GM12878 (cell line): ENCODE measurements around the gene SH2D7. TPM values are rescaled to one million over a fixed set of nuclear protein-coding genes. Genes with fewer than 3 reads are reported as not detected.

ENCODE experiments used
- ATAC-seq: fragments of 200-7000 bp; cut with Tn5 transposase; 3 replicates; pipeline ENCODE4 v1.9.1; 2020; ENCODE audit warnings: mild to moderate bottlenecking, moderate library complexity
- BruUV-seq: library from RNA; stranded (reverse); fragments of 400-500 nt; replicated peaks from 2 replicates; lab custom pipeline; 2021; lab: Mats Ljungman, UMichigan
- CTCF ChIA-PET: fragments of 300-600 bp; sonication (Branson Sonifier 250); formaldehyde crosslinking; extraction: SDS; loops from one replicate; lab custom pipeline; 2021; ENCODE audit warnings: inconsistent platforms; lab: Yijun Ruan, JAX
- POLR2A ChIA-PET: fragments of 350-600 bp; formaldehyde crosslinking; extraction: SDS; loops from one replicate; lab custom pipeline; 2021; ENCODE audit warnings: inconsistent platforms; lab: Charles Lee
- RAD21 ChIA-PET: fragments of 300-600 bp; sonication (Branson Sonifier 250); formaldehyde crosslinking; loops from one replicate; lab custom pipeline; 2023; ENCODE audit warnings: antibody characterized with exemption; ENCODE audit not compliant: unreplicated experiment; lab: Charles Lee
- SMC1A ChIA-PET: fragments of 300-600 bp; sonication (Branson Sonifier 250); formaldehyde crosslinking; loops from one replicate; lab custom pipeline; 2023; ENCODE audit not compliant: unreplicated experiment, uncharacterized antibody; lab: Charles Lee
- DNase-seq: peaks from one replicate; pipeline ENCODE4 v3.0.0-alpha.2; 2011; ENCODE audit warnings: low read depth, low spot score
- FAIRE-seq: peaks from 3 replicates; lab custom pipeline; 2011; peaks lifted over from hg19 to GRCh38; lab: Jason Lieb, UNC
- H2AFZ ChIP-seq: 2 replicates; pipeline ENCODE4 v1.6.0; 2011; ENCODE audit warnings: low read depth, low read length, control low read depth; ENCODE audit not compliant: control insufficient read depth
- H3K27ac ChIP-seq: 2 replicates; pipeline ENCODE4 v1.5.1; 2011; ENCODE audit warnings: control low read depth; ENCODE audit not compliant: control insufficient read depth, insufficient read depth
- H3K27me3 ChIP-seq, 2 experiments: replicated peaks in 1 of 2; 2 replicates each; pipeline versions ENCODE4 v1.6.0 to v1.6.1; 2011; ENCODE audit warnings: low read length in 1 of 2; ENCODE audit not compliant: control insufficient read depth in 2 of 2, insufficient read depth in 2 of 2
- H3K36me3 ChIP-seq, 2 experiments: 2 replicates each; pipeline ENCODE4 v1.5.1; 2011; ENCODE audit warnings: low read length in 1 of 2; ENCODE audit not compliant: control insufficient read depth in 2 of 2, insufficient read depth in 2 of 2
- H3K4me1 ChIP-seq: 2 replicates; pipeline ENCODE4 v1.6.1; 2011; ENCODE audit warnings: mild to moderate bottlenecking, low read length, moderate library complexity, mixed read lengths; ENCODE audit not compliant: control insufficient read depth, insufficient read depth
- H3K4me2 ChIP-seq: 2 replicates; pipeline ENCODE4 v1.6.0; 2011; ENCODE audit warnings: control low read depth; ENCODE audit not compliant: control insufficient read depth, insufficient read depth
- H3K4me3 ChIP-seq: fragments of 200-600 bp; sonication (generic); 2 replicates; pipeline ENCODE4 v1.5.1; 2016
- H3K79me2 ChIP-seq: 2 replicates; pipeline ENCODE4 v1.6.0; 2011; ENCODE audit warnings: low read length; ENCODE audit not compliant: control insufficient read depth, insufficient read depth
- H3K9ac ChIP-seq: 2 replicates; pipeline ENCODE4 v1.8.0; 2011; ENCODE audit warnings: low read length, control low read depth, mixed read lengths; ENCODE audit not compliant: control insufficient read depth, insufficient read depth
- H3K9me3 ChIP-seq: replicated peaks from 3 replicates; pipeline ENCODE4 v1.5.1; 2011; ENCODE audit warnings: mild to moderate bottlenecking, low read length; ENCODE audit not compliant: control insufficient read depth, insufficient read depth
- H4K20me1 ChIP-seq: 2 replicates; pipeline ENCODE4 v1.6.0; 2011; ENCODE audit not compliant: control insufficient read depth, insufficient read depth
- BHLHE40 ChIP-seq, 2 experiments: fragments of 450-650 bp in 1 of 2; IDR thresholded peaks; 2 replicates each; pipeline ENCODE4 v1.6.1; 2011 to 2017; ENCODE audit warnings: low read depth in 2 of 2, borderline replicate concordance in 1 of 2, improper control_type of control experiment in 1 of 2, low read length in 1 of 2, mild to moderate bottlenecking in 1 of 2
- EP300 ChIP-seq, 2 experiments: fragments of 150-350 bp in 1 of 2; IDR thresholded peaks; 2 replicates each; pipeline ENCODE4 v1.6.1; 2011 to 2012; ENCODE audit warnings: low read depth in 2 of 2, low read length in 2 of 2, borderline replicate concordance in 1 of 2, improper control_type of control experiment in 1 of 2, inconsistent platforms in 1 of 2; ENCODE audit not compliant: control insufficient read depth in 1 of 2
- GATAD2B ChIP-seq: fragments of 450-650 bp; conservative IDR thresholded peaks from 2 replicates; pipeline ENCODE4 v1.6.1; 2017; ENCODE audit warnings: low read depth, mild to moderate bottlenecking, moderate library complexity
- MTA2 ChIP-seq: fragments of 450-650 bp; IDR thresholded peaks from 2 replicates; pipeline ENCODE4 v1.6.1; 2016; ENCODE audit warnings: low read depth, mild to moderate bottlenecking, moderate library complexity
- NFYB ChIP-seq: IDR thresholded peaks from 2 replicates; pipeline ENCODE4 v1.6.1; 2011; ENCODE audit warnings: low read depth, mild to moderate bottlenecking, low read length, improper control_type of control experiment, moderate library complexity; ENCODE audit not compliant: insufficient read depth
- PAX8 ChIP-seq: fragments of 450-650 bp; IDR thresholded peaks from 2 replicates; pipeline ENCODE4 v1.6.1; 2017; ENCODE audit warnings: mild to moderate bottlenecking, moderate library complexity
- RFX5 ChIP-seq: IDR thresholded peaks from 2 replicates; pipeline ENCODE4 v1.6.1; 2011; ENCODE audit warnings: low read depth, low read length, improper control_type of control experiment
- SIN3A ChIP-seq: IDR thresholded peaks from 2 replicates; pipeline ENCODE4 v1.6.1; 2012; ENCODE audit warnings: low read depth, low read length, improper control_type of control experiment
- STAT3 ChIP-seq: IDR thresholded peaks from 2 replicates; pipeline ENCODE4 v1.6.1; 2011; ENCODE audit warnings: low read depth, low read length, improper control_type of control experiment
- SUZ12 ChIP-seq: fragments of 200-600 bp; sonication (generic); IDR thresholded peaks from one replicate; pipeline ENCODE4 v1.6.1; 2018; ENCODE audit warnings: antibody characterized with exemption, mild to moderate bottlenecking; ENCODE audit not compliant: unreplicated experiment
- ZNF622 ChIP-seq: fragments of 450-650 bp; IDR thresholded peaks from 2 replicates; pipeline ENCODE4 v1.6.1; 2017; ENCODE audit warnings: mild to moderate bottlenecking, inconsistent platforms
- WGBS: methylation state at CpG from one replicate; pipeline ENCODE4 v1.1.6; 2016; ENCODE audit warnings: low lambda C conversion rate; ENCODE audit not compliant: insufficient replicate concordance, insufficient coverage; ENCODE audit errors: missing lambda C conversion rate; 5-methylcytosine and 5-hydroxymethylcytosine counted together
- in situ Hi-C: fragments of 300-500 bp; cut with MboI; formaldehyde crosslinking; loops from 9 replicates; pipeline ENCODE4 v1.14.3; 2018; ENCODE audit warnings: mixed read lengths
- intact Hi-C: fragments of 100-400 bp; cut with micrococcal nuclease; formaldehyde crosslinking; loops from one replicate; pipeline ENCODE4 v1.14.2; 2022; ENCODE audit not compliant: unreplicated experiment
- polyA plus RNA-seq, 11 experiments: library from polyadenylated mRNA; depleted of rRNA in 4 of 11; unstranded in 6 of 11; stranded (reverse) in 5 of 11; fragments of >200 nt; fragmentation: Nextera tagmentation in 4 of 11; fragmentation: Illumina TruSeq in 1 of 11; extraction: Ambion mirVana in 4 of 11; extraction: Trizol in 1 of 11; gene quantifications; 1 replicate in 1 of 11; 2 replicates in 10 of 11; pipeline versions ENCODE4 v1.2.1 to v1.2.3, GENCODE V29; 2011 to 2016; ENCODE audit warnings: inconsistent platforms in 2 of 11, missing spikeins in 2 of 11, low read depth in 1 of 11
- total RNA-seq, 4 experiments: library from RNA; depleted of rRNA in 3 of 4; stranded (reverse); fragments of >200 nt in 3 of 4; fragmentation: Illumina TruSeq in 1 of 4; extraction: Trizol in 1 of 4; gene quantifications; 2 replicates each; pipeline versions ENCODE4 v1.2.1 to v1.2.3, GENCODE V29; 2013 to 2021
- TF ChIP-seq, protein P1 (sequence below): IDR thresholded peaks from 2 replicates; pipeline ENCODE4 v1.6.1; 2011; ENCODE audit warnings: borderline replicate concordance, low read depth, mild to moderate bottlenecking, moderate library complexity, low read length; ENCODE audit not compliant: insufficient read depth, poor library complexity, severe bottlenecking
- TF ChIP-seq, protein P2 (sequence below): fragments of 450-650 bp; IDR thresholded peaks from 2 replicates; pipeline ENCODE4 v1.6.1; 2017; ENCODE audit warnings: mild to moderate bottlenecking, moderate library complexity
- TF ChIP-seq, protein P3 (sequence below): fragments of 150-350 bp; IDR thresholded peaks from 2 replicates; pipeline ENCODE4 v1.6.1; 2014; ENCODE audit warnings: mild to moderate bottlenecking, low read depth, low read length

Gene SH2D7
- total and polyA plus RNA-seq, 10 of the 15 experiments (the other 5 are each of a cell fraction or from before 2014, with no cell fraction given), result 0.04 to 0.06 TPM; not detected in 8

DNA sequence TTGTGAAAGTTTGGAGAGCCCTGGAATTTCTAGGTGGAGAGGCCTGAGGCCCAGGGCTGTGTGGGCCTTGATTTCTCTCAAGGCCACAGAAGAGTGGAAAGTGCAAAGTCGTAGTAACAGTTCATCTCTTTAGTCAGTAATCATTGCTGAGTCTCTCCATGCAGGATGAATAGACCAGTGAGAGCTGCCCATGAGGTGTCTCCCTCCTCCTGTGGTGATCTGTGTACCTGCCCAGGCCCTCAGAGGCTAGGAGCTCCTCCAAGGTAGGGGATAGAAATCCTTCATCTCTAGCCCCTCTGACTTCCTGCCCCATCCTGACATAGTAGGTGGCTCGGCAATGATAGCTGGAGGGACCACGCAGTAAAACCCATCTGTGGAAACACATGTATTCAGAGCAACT is 50.0 kb downstream of the SH2D7 start:
- H3K27ac ChIP-seq, result no peak overlapping the region
- no peaks in the 10 kb centered on the region for H3K4me1 ChIP-seq
- ChIA-PET CTCF (interaction anchor here (1.6 to 2.2 kb wide), 2 partner anchors 35 to 53 kb away, joined by 4 to 12 read pairs; no protein-coding TSS in a partner anchor), POLR2A (interaction anchor here (0.6 kb wide), 1 partner anchor 373 kb away, joined by 3 read pairs; no protein-coding TSS in a partner anchor), SMC1A (interaction anchor here (1.0 kb wide), 1 partner anchor 53 kb away, joined by 5 read pairs; no protein-coding TSS in a partner anchor), RAD21 (interaction anchor here (1.0 kb wide), 1 partner anchor 53 kb away, joined by 4 read pairs; no protein-coding TSS in a partner anchor)
- no peak for DNase-seq
- H3K27me3 ChIP-seq, result no peaks in the 10 kb centered on the region
- no peak overlapping the region for H3K4me2 ChIP-seq
- WGBS, result 88% methylated on average over 3 of the region's 3 CpGs
- FAIRE-seq, result no peak
- no peaks in the 10 kb centered on the region for H3K36me3 ChIP-seq
- in situ Hi-C loops (no loop called here), intact Hi-C loops (no loop called here)
- BruUV-seq, result no TSS peak
- no peak overlapping the region for H2AFZ ChIP-seq
- no peak for TF ChIP-seq GATAD2B
- no peak for TF ChIP-seq ZNF622
- TF ChIP-seq, protein P1, sequence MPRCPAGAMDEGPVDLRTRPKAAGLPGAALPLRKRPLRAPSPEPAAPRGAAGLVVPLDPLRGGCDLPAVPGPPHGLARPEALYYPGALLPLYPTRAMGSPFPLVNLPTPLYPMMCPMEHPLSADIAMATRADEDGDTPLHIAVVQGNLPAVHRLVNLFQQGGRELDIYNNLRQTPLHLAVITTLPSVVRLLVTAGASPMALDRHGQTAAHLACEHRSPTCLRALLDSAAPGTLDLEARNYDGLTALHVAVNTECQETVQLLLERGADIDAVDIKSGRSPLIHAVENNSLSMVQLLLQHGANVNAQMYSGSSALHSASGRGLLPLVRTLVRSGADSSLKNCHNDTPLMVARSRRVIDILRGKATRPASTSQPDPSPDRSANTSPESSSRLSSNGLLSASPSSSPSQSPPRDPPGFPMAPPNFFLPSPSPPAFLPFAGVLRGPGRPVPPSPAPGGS, result no peak
- no peak for TF ChIP-seq PAX8
- no peak for TF ChIP-seq STAT3
- TF ChIP-seq SUZ12, result no peak
- no peak for TF ChIP-seq SIN3A
- TF ChIP-seq, protein P2, sequence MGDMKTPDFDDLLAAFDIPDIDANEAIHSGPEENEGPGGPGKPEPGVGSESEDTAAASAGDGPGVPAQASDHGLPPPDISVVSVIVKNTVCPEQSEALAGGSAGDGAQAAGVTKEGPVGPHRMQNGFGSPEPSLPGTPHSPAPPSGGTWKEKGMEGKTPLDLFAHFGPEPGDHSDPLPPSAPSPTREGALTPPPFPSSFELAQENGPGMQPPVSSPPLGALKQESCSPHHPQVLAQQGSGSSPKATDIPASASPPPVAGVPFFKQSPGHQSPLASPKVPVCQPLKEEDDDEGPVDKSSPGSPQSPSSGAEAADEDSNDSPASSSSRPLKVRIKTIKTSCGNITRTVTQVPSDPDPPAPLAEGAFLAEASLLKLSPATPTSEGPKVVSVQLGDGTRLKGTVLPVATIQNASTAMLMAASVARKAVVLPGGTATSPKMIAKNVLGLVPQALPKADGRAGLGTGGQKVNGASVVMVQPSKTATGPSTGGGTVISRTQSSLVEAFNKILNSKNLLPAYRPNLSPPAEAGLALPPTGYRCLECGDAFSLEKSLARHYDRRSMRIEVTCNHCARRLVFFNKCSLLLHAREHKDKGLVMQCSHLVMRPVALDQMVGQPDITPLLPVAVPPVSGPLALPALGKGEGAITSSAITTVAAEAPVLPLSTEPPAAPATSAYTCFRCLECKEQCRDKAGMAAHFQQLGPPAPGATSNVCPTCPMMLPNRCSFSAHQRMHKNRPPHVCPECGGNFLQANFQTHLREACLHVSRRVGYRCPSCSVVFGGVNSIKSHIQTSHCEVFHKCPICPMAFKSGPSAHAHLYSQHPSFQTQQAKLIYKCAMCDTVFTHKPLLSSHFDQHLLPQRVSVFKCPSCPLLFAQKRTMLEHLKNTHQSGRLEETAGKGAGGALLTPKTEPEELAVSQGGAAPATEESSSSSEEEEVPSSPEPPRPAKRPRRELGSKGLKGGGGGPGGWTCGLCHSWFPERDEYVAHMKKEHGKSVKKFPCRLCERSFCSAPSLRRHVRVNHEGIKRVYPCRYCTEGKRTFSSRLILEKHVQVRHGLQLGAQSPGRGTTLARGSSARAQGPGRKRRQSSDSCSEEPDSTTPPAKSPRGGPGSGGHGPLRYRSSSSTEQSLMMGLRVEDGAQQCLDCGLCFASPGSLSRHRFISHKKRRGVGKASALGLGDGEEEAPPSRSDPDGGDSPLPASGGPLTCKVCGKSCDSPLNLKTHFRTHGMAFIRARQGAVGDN, result no peak
- no peak for TF ChIP-seq NFYB
- no peak for TF ChIP-seq EP300 (IDR thresholded peaks at IDR 0.05; ENCODE audit: borderline replicate concordance in 1 of 2, control insufficient read depth in 1 of 2, low read depth in 2 of 2, low read length in 2 of 2)
- TF ChIP-seq RFX5, result no peak
- no peak for TF ChIP-seq BHLHE40 (IDR thresholded peaks at IDR 0.05; ENCODE audit: borderline replicate concordance in 1 of 2, low read depth in 2 of 2, low read length in 1 of 2)
- TF ChIP-seq MTA2, result no peak
- TF ChIP-seq, protein P3, sequence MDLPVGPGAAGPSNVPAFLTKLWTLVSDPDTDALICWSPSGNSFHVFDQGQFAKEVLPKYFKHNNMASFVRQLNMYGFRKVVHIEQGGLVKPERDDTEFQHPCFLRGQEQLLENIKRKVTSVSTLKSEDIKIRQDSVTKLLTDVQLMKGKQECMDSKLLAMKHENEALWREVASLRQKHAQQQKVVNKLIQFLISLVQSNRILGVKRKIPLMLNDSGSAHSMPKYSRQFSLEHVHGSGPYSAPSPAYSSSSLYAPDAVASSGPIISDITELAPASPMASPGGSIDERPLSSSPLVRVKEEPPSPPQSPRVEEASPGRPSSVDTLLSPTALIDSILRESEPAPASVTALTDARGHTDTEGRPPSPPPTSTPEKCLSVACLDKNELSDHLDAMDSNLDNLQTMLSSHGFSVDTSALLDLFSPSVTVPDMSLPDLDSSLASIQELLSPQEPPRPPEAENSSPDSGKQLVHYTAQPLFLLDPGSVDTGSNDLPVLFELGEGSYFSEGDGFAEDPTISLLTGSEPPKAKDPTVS, result no peak
- ATAC-seq, result no peak
- no peak overlapping the region for H3K9ac ChIP-seq
- H3K9me3 ChIP-seq, result no peaks in the 10 kb centered on the region
- no peak overlapping the region for H3K4me3 ChIP-seq
- no peaks in the 10 kb centered on the region for H4K20me1 ChIP-seq
- H3K79me2 ChIP-seq, result no peaks in the 10 kb centered on the region
